Psoas muscle (tissue), 8 donors: ENCODE measurements around the gene ETFRF1. TPM values are rescaled to one million over a fixed set of nuclear protein-coding genes. Genes with fewer than 3 reads are reported as not detected.
A peak's percentile ranks its signal among the peaks of the same experiment; 100 is the strongest.

Experiments used
- ATAC-seq, 4 donors: fragments of 200-7000 bp; cut with Tn5 transposase; one replicate each; pipeline ENCODE4 v1.9.1; 2020; ENCODE audit warnings: moderate library complexity in 3 of 4, mild to moderate bottlenecking in 2 of 4
- DNase-seq, 2 donors: peaks; one replicate each; pipeline ENCODE4 v3.0.0-alpha.2; 2020
- H3K27ac ChIP-seq: fragments of 200-600 bp; one replicate; pipeline ENCODE4 v1.8.0; 2022
- H3K27me3 ChIP-seq, 3 donors: fragments of 200-600 bp in 1 of 3; one replicate each; pipeline versions ENCODE4 v1.6.1 to v1.8.0; 2013 to 2022; ENCODE audit warnings: low read length in 2 of 3, mild to moderate bottlenecking in 2 of 3, moderate library complexity in 1 of 3; ENCODE audit not compliant: insufficient read depth in 3 of 3
- H3K36me3 ChIP-seq, 2 donors: fragments of 200-600 bp in 1 of 2; one replicate each; pipeline versions ENCODE4 v1.6.1 to v1.8.0; 2013 to 2022; ENCODE audit warnings: low read depth in 1 of 2, mild to moderate bottlenecking in 1 of 2, moderate library complexity in 1 of 2; ENCODE audit not compliant: insufficient read depth in 1 of 2
- H3K4me1 ChIP-seq: fragments of 200-600 bp; one replicate; pipeline ENCODE4 v1.8.0; 2022
- H3K4me3 ChIP-seq: fragments of 200-600 bp; one replicate; pipeline ENCODE4 v1.8.0; 2022; ENCODE audit warnings: mild to moderate bottlenecking
- H3K9me3 ChIP-seq: fragments of 200-600 bp; one replicate; pipeline ENCODE4 v1.8.0; 2022
- CTCF ChIP-seq: fragments of 200-600 bp; IDR thresholded peaks from one replicate; pipeline ENCODE4 v1.8.0; 2022; ENCODE audit warnings: antibody characterized with exemption
- WGBS, 3 donors: extraction: QIAGEN DNeasy Blood & Tissue Kit; methylation state at CpG; one replicate each; pipeline versions ENCODE4 v1.1.6 to v1.1.7; 2013; 5-methylcytosine and 5-hydroxymethylcytosine counted together
- intact Hi-C, 2 donors: fragments of 100-400 bp; cut with DNase I; formaldehyde crosslinking; loops; one replicate each; pipeline versions ENCODE4 v1.11.0 to v1.14.2; 2022
- polyA plus RNA-seq, 3 donors: library from polyadenylated mRNA; stranded (reverse); fragments of 200-250 nt; gene quantifications; one replicate each; pipeline ENCODE4 v1.2.3, GENCODE V29; 2013
- total RNA-seq, 4 donors: library from RNA; stranded (reverse); fragmentation: NEBNext Ultra II Directional in 2 of 4; extraction: Animal tissue kit (Norgen Biotek cat#: 25700) in 2 of 4; gene quantifications; one replicate each; pipeline versions ENCODE4 v1.2.1 to v1.2.4, GENCODE V29; 2021 to 2023
- donor health status: healthy with polysubstance abuse.
- donor health status: DM: no; HTN: no; CAD: no; lungs with moderate emphysema.
- donor health status: Bipolar disorder and iron deficiency.
- donor health status: healthy.
- donor health status: DM: yes; HTN: yes; CAD: no.
- donor health status: DM: no; HTN: no; CAD: no.
- donor health status: DM: no; HTN: no; CAD: no.
- donor health status: DM: yes; HTN: yes; CAD: no.

Gene ETFRF1
- total and polyA plus RNA-seq, 7 donors = 27.2 to 73.0 (median 56.5) TPM

DNA sequence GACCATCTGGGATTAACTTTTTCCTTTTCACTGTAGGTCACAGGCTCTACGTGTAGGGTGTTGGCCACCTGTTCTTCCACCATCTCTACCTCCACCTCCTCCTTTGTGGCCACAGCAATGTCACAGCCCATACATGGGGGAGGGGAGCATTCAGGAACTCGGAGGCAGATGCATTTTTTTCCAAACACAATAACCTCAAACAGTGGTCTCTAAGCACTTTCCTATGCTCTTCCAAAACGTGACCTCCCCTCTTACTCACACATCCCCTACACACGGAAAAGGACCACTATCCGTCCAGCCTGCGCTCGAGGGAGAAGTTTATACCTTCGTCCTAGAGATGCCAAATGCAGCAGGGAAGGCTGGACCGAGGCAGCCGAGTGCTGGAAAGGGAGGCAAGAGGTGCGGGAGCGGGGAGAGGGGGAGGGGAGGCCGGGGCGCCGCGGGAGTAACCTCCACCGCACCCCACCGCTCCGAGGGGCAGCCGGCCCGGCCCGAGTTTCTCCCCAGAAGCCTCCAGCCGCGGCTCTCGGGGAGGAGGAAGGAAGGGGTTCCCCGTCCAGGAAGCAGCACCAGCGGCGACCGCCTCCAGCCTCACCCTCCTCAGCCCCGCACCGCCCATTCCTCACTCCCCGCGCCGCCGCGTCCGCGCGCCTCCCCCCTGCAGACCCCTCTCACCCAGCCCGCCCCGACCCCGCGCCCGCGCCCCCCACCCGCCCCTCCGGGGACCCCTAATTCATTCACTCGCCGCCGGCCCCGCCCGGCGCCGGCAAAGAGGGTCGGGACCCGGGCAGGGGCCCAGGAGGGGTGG, 55.1 kb downstream of the ETFRF1 start:
- Histone ChIP-seq H3K4me3 (peak overlapping the region; percentile 94), H3K9me3 (no peaks in the 10 kb centered on the region), H3K36me3 (peaks cover 0 to 1% of the 10 kb centered on the region in 2 donors), H3K27ac (peak overlapping the region; percentile 95), H3K4me1 (no peaks in the 10 kb centered on the region), H3K27me3 (no peaks in the 10 kb centered on the region)
- ATAC-seq (peak; percentile 12 to 43 (median 23)), DNase-seq (peak; percentile 62 to 77)
- WGBS, 3 donors = 0 to 1% (median 1%) methylated on average over 30 to 54 of the region's 56 CpGs
- intact Hi-C loops = loop anchor here in 1 of 2 donors (2.0 to 10.0 kb wide), 4 partner anchors 38 to 705 kb away; partner anchors contain the start of genes DNAI7, ETFRF1 and RASSF8
- TF ChIP-seq CTCF = no peak

GRCh38 chr12:25250744-25251730, 56.0 kb downstream of the ETFRF1 start, which contains the start of gene KRAS:
Gene KRAS (minus strand): TSS chr12:25250929.
- no peaks in the 10 kb centered on the region for H3K36me3 ChIP-seq
- ATAC-seq = peak; percentile 93 to 97 (median 95)
- TF ChIP-seq CTCF = no peak
- H3K4me3 ChIP-seq = peak within 1 kb of the TSS; percentile 94
- H3K27me3 ChIP-seq = no peaks in the 10 kb centered on the region
- no peaks in the 10 kb centered on the region for H3K9me3 ChIP-seq
- peak within 1 kb of the TSS; percentile 95 for H3K27ac ChIP-seq
- WGBS, 3 donors = 0 to 1% (median 0%) methylated on average over 40 to 105 of the region's 105 CpGs
- H3K4me1 ChIP-seq = no peaks in the 10 kb centered on the region
- intact Hi-C loops = loop anchor here in 1 of 2 donors (2.0 to 10.0 kb wide), 3 partner anchors 54 to 704 kb away; partner anchors contain the start of genes DNAI7, ETFRF1 and RASSF8
- DNase-seq = peak; percentile 97 to 99

- H3K27ac ChIP-seq = peak overlapping the region; percentile 95
- no peaks in the 10 kb centered on the region for H3K36me3 ChIP-seq
- 63 to 65% (median 65%) methylated on average over 6 of the region's 6 CpGs for WGBS, 3 donors
- no peaks in the 10 kb centered on the region for H3K27me3 ChIP-seq
- H3K4me3 ChIP-seq = peak overlapping the region; percentile 94
- ATAC-seq = no peak
- H3K4me1 ChIP-seq = no peaks in the 10 kb centered on the region
- intact Hi-C loops = loop anchor here in 1 of 2 donors (2.0 to 10.0 kb wide), 3 partner anchors 54 to 703 kb away; partner anchors contain the start of genes DNAI7, ETFRF1 and RASSF8
- H3K9me3 ChIP-seq = no peaks in the 10 kb centered on the region
- no peak for TF ChIP-seq CTCF
- DNase-seq = no peak
These were observed 56.7 kb downstream of the ETFRF1 start for GRCh38 chr12:25251769-25252168.

DNA sequence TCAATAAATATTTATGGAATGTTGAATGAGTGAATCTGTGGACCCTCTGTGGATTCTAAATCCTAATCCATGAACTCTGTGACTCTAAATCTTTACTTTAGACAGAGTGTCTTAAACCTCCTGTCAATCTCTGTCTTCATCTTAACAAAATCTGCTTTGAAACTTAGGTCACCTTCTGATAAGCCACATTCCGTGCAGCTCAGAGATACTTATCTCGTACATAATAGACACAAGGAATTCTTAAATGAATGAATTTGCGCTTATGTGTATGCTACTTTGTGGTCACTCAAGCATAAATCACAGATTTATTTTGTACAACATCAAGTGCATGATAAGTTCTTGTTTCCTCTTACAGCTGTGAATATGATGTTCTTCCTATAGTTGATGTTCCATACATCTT, 57.9 kb downstream of the ETFRF1 start:
- H3K4me3 ChIP-seq = no peak overlapping the region
- no peaks in the 10 kb centered on the region for H3K27me3 ChIP-seq
- WGBS, 3 donors = 88 to 92% (median 91%) methylated on average over 3 of the region's 3 CpGs
- no peaks in the 10 kb centered on the region for H3K9me3 ChIP-seq
- DNase-seq = no peak
- no peak overlapping the region for H3K27ac ChIP-seq
- no peaks in the 10 kb centered on the region for H3K4me1 ChIP-seq
- no peak for TF ChIP-seq CTCF
- no peak for ATAC-seq
- intact Hi-C loops = loop anchor here in 1 of 2 donors (5.0 to 10.0 kb wide), 2 partner anchors 56 to 702 kb away; partner anchors contain the start of genes DNAI7, ETFRF1 and RASSF8
- no peaks in the 10 kb centered on the region for H3K36me3 ChIP-seq
